HG03280 (cell line): Measurements from ENCODE around the gene DIP2C.
"Not testable (repeated sequence)": the region's sequence is repeated elsewhere in the genome, so short reads cannot be mapped to it uniquely, and the experiment has no call there.

Experiments used
- ATAC-seq: cut with Tn5 transposase; IDR thresholded peaks from one replicate; pipeline ENCODE4 v1.9.1; 2021; ENCODE audit warnings: mild to moderate bottlenecking, moderate library complexity; ENCODE audit not compliant: unreplicated experiment

The DIP2C gene

DNA sequence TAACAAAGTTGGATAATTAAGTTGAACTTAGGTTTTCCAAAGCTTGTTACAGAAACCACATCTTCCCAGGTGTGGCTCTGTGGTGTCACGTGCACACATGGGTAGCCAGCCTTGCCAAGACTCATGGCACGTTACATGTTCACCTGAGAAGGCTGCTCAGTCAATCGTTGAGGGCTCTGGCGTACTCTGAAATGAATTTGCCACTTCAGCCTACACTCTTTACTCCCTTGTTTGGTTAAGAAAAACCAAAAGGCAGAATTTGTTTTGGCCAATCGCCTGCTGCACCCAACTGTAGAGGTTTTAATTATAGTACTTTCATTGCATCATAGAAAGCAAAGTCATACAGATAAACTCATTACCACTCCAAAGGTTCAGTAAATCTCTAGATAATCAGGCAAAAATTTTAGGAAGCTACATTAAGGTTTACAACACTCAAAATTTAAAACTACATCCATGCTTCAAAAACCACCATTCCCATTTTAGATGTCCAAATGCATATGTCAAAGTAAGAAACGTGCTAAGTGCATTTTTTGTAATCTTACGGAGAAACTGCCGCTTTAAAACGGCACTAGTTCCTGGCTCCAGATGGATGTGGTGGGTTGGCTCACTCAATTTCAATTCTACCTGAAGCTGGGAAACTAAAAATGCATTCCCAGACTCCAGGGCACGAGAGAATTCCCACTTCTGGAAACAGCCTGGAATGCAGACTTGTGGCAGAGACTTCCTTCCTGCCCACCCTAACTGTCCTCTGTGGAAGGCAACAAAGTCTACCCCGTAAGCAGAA, 88.4 kb downstream of the DIP2C start:
- no peak for ATAC-seq

DNA sequence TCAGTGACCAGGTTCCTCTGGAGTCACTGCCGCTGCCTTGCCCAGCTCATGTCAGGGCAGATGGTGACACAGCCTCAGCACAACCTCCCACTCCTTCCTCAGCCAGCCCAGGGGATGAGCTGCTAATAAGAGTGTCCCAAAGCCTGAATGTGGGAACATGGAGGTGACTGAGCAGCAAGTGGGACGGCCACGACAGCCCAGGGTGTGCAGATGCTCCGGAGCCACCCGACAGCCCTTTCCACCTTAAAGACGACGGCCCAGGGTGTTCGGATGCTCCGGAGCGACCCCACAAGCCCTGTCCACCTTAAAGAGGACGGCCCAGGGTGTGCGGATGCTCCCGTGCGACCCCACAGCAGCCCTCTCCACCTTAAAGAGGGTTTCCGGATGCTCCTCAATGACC, 89.2 kb downstream of the DIP2C start:
- no peak for ATAC-seq

DNA sequence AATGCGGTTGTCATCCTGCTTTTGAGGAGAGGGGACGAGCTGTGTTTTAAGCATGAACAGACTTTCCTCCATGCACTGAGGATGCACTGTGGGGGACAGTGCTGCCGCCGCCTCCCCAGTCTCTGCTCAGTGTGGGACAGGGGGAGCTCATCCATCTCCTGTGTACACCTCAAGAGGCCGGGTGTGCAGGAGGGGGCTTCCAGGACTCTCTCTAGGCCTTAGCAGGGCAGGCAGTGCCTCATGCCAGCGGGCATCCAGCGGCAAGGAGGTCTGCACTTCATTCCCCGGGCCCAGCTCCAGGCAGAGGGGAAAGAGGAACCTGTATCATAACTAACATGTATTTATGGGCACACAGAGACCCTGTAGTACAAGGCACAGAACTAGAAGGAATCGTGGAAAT, 89.7 kb downstream of the DIP2C start:
- ATAC-seq: no peak

DNA sequence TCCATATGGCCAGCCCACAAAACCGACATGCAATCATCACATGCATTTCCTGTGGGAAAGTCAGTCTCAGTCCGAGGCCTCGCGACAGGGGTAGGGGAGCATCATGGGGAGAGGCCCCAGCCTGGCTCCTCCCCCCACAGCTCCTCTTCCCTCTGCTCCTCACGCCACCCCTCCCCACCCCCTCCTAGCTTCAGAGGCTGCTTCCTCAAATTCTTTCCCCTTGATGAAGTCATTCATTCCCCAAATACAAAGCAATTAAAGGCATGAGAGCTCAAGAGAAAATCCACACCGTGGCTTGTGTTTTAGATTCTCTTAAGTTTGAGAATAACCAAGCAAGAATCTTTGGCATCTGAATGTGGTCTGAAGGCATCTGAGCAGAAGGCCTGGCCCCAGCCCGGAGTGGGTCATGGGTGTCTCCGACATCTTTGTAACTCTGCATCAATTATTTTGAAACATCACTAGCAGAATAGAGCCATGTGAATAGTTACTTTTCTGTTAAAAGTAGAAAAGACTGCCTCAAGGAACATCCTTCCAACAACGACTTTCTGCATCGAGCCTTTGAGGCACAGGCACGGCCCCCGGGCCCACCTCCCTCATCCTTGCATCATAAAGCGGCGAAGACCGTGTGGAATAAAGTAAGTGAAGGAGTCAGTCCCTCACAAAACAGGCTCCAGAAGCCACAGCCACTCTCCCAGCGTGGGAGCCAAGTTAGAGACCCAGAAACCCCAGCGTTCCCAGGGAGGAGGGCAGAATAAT, 90.9 kb downstream of the DIP2C start:
- no peak for ATAC-seq

DNA sequence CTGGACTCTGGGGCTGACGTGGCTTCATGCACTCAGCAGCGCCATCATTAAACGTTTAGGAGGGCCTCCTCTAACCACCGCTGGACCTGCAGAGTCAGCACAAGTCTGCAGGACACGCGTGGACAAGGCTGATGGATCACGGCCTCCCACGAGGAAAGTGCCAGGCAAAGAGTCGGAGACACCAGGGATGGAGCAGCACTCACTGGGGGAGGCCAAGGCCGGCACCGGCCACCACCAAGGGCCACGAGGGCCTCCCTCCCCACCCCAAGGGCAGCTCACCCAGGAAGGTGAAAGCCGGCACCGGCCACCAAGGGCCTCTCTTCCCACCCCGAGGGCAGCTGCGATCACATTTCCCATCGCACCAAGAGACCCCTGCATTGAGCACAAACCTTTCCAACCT, 91.5 kb downstream of the DIP2C start:
- no peak for ATAC-seq

DNA sequence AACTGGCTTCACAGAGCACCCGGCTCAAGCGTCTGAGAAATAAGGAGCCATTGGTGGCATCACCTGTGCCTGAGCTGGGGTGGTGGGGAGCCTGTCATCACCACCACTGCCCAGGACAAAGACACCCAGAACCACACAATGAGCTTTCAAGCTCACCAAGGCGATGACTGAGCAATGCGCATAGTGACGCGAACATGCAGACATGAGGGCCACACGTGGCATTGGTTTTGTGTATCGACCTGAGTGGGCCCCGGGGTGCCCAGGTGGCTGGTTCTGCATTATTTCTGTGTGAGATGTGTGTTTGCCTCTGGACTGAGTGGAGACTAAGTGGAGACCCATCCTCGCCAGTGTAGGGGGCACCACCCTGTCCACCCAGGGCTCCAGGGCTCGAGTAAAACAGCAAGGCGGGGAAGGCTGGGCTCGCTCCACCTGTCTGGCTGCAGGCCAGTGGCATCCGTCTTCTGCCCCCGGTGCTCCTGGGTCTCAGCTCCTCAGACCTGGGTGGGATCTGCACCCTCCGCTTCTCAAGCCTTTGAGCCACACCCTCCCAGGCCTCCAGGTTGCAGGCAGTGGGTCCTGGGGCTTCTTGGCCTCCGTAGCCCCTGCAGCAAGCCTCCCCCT, 92.6 kb downstream of the DIP2C start:
- ATAC-seq: no peak

DNA sequence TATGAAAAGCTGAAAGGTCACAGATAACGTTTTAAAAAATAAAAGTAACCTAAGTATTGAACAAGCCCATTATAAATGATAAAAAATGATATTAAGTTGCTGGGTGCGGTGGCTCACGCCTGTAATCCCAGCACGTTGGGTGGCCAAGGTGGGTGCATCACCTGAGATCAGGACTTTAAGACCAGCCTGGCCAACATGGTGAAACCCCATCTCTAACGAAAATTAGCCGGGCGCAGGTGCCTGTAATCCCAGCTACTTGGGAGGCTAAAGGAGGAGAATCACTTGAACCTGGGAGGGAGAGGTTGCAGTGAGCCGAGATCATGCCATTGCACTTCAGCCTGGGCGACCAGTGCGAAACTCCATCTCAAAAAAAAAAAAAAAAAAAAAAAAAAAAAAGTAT, 93.3 kb downstream of the DIP2C start:
- ATAC-seq: not testable (repeated sequence)

DNA sequence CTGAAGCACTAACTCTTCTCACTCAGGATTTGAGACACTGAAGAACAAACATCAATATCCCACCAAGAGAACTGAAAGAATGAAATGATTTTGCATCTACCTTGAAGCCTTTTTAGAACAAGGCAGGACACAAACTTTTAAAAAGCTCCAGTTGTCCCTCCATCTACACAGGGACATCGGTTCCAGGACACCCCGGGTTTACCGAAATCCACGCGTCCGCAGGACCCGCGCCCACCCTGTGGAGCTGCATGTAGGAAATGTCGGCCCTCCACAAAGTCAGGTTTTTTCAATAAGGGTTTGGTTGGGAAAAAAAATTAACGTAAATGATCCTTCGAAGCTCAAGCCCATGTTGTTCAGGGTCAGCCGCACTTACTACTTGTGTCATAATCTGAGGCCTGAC, 94.0 kb downstream of the DIP2C start:
- no peak for ATAC-seq

DNA sequence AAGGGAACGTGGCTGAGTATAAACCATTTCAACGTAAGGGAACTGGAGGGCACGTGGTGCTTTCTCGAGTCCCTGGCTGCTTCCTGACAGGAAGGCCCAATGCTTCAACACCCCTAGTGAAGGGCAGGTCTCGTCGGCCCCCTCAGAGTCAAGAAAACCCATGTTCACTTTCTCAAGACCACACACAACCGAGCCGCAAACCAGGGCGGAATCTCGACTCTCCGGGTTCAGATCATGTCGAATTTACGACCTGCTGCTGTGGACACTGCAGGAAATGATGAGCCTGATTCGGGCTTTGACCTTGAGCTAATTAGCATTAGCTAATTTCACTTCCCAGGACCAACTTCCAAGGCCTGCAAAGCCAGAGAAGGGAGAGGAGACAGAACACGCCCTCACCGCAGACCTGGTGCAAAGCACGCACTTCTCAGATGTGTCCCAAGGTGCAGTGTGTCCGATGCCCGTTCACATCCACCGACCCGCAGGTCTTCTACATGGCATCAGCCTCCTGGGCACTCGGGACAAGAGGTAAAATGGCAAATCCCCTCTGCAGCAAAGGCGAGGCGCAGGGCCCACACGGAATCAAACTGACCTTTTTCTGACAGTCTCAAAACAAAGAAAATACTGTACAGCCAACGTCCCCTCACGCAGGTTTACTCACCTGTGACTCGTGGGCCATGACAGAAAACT, 94.7 kb downstream of the DIP2C start:
- no peak for ATAC-seq

DNA sequence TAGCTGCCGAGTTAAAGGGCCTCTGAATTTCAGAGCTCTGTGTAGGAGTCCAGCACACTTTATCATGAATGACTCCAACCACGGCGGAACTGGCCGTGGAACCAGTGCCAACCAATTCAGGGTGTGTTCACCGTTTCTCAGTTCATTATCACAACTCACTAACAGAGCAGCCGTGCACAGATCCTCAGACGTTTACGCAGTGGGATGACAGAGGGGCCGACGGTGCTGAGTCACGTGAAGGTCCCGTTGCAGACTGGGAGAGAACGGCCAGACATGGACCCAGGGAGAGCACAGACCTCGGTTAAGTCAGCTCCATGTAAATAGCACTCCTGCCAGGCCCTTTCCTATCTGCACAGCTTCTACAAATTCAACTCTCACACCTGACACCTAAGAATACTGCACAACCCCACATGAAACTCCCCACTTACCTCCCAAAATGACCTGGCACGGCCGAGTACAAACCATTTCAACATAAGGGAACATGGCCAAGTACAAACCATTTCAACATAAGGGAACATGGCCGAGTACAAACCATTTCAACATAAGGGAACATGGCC, 95.5 kb downstream of the DIP2C start:
- no peak for ATAC-seq

DNA sequence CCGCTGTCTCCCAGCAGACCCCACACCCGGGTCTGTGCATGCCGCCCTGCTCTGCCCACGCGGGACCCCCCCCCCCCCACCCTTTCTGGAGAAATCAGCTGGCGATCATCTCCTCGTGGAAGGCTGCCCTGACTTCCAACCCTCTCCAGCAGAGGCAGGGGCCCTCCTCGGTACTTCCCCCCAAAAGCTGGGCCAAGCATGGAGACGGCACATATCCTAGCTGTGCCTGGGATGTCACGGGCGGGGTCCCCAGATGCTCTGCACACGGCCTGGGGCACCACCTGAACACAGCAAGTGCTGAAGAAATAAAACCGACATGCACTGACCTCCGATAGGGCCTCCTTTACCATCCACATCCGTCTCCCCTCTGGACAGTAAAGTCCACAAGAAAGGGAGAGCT, 96.0 kb downstream of the DIP2C start:
- no peak for ATAC-seq

DNA sequence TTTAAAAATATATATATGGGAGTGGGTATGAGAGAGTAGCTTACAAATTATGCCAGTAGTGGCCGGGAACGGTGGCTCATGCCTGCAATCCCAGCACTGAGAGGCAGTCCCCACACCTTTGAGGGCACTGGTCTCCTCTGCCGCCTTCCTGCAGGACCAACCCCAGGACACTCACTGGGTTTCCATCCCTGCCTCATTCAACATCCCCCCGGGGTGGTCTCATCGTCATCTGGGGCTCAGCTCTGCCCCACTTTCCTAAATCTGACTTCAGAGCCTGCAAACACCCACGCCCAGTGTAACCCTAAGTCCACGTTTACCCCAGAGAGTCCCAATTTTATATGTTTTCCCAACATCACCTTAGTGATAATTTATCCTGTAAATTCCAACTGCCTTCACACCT, 96.5 kb downstream of the DIP2C start:
- ATAC-seq: no peak

DNA sequence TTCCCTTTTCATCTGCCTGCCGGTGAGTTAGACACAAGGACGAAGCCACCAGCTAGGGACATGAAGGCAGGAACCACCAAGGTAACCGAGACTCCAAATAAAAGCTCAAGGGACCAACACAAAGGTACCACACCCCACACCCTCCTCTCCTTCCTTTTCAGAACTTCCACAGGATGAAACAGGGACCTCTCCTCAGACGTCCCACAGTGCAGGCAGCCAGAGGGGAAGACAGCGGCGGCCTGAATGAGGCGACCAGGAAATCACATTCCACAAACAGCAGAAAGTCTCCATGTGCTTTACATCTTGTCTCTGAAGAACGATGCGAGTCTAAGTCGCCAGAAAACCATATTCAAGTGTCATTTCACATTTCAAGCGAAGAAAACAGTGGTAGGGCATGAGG, 97.8 kb downstream of the DIP2C start:
- no peak for ATAC-seq

DNA sequence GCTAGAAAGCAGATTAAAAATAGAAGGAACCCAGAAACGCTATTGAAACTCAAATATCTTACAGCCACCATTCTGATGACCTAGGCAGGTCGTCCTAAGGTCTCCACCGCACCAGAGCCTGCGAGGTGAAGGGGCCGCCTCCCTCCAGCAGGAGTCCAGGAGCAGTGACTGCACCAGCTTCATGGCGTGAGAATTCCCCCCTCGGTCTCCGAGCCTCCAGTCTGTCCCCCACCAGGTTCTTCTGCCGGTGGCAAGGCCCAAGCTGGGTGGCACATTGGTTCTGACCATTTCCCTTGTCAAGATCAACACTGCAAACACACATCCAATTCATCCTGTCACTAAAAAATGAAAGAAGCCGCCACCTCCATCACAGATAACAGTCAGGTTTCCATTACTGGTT, 98.7 kb downstream of the DIP2C start:
- ATAC-seq: no peak

DNA sequence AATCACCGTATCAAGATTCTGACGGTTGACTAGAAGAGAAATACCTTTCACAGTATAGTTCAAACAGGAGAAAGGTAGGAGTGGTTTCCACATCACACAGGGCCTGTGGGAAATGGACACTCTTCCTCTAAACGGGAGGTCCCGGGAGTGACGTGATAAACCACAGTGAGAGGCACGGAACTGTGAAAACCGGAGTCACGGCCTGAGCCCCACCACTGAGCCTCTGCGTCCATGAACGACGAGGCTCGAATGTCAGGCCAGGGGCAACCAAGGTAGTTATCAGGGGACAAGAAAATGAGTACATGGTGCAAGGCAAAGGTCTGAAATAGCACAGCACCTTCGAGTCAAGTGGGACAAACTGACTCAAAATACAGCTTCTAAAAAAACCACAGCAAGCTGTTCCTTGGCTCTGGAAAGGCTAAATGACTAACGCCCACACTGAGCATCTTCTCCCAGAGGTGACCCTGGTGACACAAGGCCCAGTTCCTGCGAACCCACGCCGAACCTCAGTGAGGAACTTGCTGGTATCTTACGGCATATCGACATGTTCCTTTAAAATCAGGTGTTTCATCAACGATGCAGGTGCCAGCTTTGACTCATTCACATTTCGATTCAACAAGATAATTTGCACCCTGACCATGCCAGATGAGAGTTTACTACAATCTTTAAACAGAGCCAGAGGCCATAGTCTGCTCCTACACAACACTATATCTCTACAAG, 99.3 kb downstream of the DIP2C start:
- ATAC-seq: no peak

DNA sequence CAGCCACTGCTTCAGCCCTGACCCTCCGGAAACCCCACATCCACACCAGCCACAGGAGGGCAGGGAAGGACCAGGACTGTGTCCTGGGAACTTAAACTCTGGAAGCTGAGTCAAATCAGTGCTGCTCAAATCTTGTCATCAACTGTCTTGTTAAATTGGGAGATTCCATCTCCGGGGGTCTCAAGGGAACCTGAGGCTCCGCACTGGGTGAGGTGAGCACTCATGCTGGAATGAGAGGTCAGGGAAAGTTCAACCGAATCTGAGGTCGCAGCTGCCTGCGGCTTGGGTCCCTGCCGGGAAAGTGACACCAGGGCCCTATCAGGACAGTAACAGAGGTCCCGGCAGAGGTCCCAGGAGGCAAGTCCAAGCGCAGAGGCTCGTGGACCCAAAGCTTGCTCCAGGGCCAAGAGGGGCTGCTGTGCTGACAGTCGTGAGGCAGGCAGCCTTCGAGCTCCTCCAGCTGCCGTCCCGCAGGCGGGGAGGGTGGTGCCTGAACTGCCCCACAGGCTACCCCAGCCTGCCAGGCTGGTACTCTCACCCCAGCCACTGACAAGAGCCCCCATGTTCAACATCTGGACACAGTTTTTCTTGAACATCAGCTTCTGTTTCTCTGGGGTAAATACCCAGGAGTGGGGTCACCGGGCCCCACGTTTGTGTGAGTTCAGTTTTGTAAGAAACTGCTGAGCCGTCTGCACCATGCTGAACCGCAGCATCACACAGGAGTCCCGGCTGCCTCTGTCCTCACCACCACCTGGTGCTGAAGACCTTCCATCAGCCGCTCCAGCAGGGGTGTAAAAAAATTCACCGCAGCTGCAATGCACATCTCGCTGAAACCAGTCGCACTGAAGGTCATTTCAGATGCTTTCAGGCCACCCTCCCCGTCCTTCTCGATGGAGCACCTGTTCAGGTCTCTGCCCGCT, 101.0 kb downstream of the DIP2C start:
- no peak for ATAC-seq

DNA sequence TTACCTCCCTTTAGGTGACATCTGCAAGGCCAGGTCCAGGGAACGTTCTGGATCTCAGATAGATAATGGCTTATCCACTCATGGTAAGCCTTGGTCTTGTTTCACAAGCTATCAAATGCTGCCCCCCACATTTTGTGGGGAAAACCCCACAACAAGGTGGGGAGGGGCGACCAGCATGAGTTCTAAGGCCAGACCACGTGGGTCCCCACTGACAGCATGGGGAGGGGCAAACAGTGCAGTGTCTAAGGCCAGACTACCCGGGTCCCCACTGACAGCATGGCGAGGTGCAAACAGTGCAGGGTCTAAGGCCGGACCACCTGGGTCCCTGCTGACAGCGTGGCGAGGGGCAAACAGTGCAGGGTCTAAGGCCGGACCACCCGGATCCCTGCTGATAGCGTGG, 102.8 kb downstream of the DIP2C start:
- ATAC-seq: no peak

DNA sequence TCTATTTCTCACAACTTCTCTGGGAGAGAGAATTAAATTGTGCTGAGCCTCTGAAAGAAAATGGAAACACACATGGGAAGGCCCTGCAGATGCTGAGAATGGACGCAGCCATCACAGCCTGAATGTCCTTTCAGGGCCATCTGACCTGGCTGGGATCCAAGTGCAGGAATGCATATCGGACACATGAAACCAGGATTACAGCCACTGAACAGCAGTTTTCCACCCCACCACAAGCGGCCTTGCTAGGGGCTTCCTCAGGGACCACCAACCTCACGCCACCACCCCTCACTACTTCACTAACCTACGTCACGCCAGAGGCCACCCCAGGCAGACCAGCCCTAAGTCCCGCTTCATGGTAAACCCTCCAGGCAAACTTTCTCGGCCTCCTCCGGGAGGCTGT, 103.3 kb downstream of the DIP2C start:
- no peak for ATAC-seq

DNA sequence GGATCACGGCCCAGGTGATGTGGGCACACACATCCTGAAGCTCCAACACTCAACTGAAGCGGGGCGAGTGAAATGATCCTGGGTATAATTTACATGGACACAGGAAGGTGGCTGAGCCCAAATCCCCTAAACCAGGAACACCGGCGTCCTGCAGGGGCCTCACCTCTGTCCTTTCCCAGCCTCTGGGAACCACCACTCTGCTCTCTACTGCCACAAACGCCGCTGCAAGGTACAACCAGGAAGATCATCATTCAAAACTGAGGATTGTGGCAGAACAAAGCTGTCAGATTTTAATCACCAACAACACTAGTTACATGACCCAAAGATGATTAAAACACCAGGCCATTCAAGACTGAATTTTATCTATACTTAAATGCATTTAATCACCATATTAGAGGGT, 104.0 kb downstream of the DIP2C start:
- ATAC-seq: no peak
